Measurements from ENCODE around the gene OSTC.

OSTC gene

DNA sequence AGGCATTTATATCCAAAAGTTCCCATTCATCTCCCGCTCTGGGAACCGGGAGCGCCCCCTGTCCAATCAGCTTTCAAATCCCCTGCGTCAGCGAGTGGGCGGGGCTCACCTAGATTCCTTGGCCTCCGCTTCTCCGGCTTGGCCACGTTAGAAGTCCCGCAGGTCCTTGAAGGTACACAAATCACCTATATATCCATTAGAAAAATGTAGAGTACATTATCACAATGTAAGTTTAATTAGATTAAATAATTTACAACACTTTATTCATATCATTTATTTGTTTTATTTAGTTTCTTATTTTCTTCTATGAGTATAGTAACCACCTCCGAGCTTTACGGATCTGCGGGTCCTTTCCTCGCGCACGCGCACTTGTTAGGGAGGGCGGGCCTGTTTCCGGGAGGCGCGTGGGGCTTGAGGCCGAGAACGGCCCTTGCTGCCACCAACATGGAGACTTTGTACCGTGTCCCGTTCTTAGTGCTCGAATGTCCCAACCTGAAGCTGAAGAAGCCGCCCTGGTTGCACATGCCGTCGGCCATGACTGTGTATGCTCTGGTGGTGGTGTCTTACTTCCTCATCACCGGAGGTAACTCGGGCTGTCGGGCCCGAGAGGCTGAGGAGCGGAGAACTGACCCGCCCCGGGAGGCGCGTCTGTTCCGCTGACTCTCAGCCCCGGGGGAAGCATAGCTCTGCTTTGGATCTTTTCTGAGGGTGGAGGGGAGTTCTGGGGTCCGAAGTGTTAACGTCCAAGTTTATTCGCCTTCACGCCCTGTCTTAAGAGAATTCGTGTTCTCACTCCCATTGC is at the start of gene OSTC:
OSTC (plus strand) TSS at position 388 of the 802 bp plus-strand sequence; CDS start at position 445, 57 bp downstream.
- peak; percentile 96 for DNase-seq (ENCODE audit: low spot score)

- DNase-seq (ENCODE audit: low spot score), result no peak
Observed at GRCh38 chr4:108601106-108601505, 49.3 kb upstream of the OSTC start.

GRCh38 chr4:108601532-108601931 is 48.9 kb upstream of the OSTC start:
- no peak for DNase-seq (ENCODE audit: low spot score)

DNA sequence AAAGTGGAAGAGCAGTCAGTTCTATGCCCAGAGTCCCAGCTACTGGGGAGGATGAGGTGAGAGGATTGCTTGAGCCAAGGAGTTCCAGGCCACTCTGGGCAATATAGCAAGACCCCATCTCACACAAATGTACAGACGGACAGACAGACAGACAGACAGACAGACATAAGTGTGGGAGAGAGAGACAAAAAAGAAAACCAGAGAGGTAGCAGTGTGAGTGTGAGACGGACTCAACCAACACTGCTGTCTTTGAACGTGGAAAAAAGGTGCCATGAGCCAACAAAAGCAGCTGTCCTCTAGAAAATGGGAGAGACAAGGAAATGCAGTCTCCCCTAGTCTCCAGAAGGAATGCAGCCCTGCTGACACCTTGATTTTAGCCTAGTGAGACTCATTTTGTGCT is 48.2 kb upstream of the OSTC start:
- DNase-seq (ENCODE audit: low spot score), result no peak

DNA sequence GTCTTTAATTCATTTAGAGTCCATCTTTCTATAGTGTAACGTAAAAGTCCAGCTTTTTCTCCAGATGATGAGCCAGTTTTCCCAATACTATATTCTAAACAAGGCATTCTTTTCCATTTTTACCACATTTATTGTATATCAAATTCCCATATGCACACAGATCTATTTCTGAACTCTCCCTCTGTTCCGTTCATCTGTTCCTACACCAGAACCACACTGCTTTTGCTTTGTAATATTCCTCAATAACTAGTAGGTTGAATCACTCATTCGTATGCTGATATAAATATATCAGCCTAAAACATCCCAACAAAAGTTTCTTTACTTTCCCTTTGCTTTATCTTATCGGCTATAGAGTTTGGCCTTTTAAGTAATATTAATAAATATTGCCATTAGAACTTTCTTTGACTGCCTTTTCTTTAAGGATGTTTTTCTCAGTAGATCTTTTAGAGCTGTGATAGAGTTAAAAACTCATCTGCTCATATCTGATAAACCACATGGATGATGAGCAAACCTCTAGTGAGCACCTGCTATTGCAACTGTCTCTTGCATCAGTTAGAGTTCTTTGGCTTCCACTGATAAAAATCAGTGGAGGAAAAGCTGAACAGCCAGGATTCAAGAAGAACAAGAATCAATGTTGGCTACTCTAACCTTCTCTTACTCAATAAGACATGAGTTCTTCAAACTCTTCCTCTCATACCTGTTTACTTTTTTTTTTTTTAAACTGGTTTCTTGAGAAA is 43.2 kb upstream of the OSTC start:
- no peak for DNase-seq (ENCODE audit: low spot score)

GRCh38 chr4:108611365-108611764 is 39.0 kb upstream of the OSTC start:
- DNase-seq (ENCODE audit: low spot score), result no peak

DNA sequence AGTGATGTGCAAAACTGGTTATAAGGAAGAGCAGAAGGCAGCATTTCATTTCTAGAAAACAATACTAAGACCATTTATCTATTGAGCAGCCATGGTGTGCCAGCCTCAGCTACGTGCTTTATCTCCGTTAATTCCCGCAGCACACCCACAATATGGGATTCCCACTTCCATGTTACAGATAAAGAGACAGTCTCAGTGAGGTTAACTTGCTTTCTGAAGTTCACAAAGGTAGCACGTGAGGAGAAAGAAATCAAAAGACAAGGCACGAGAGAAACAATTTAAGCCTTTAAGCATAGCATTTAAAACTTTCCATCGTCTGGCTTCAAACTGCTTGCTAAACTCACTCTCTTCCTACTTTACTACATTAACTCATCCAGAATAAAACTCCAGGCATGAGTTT is 38.0 kb upstream of the OSTC start:
- DNase-seq (ENCODE audit: low spot score), result no peak

DNA sequence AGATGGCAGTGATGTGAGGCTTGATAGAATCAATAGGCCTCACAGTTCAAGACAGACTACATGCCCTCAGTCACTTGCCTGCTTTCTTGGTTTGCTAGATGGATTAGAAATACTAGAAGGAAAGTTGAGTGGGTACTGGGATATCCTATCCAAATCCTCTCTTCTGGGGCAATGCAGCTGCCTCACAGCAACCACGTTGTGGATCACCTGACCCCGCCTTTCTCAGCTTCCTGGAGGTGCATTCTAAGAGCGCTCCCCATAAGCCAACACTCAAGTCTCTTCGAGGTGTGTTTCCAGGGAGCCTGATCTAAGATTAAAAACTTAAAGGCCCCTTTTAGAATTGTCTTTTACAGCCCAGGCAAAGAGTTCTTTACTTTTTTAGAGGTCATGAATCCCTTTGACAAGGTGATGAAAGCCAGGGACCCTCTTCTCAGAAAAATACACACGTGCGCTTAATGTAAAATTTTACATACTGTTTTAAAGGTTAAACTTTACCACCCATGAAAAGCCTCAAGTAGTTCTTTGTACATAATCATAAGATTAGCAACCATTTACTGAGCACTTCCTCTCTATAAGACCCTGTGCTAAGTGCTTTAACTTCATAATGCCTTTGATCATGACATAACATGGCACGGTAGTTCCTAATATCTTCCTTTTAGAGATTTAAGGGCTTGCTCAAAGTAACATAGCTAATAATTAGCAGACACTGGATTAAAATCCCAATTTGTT is 30.9 kb upstream of the OSTC start:
- no peak for DNase-seq (ENCODE audit: low spot score)

- DNase-seq (ENCODE audit: low spot score), result peak; percentile 98
Observed at GRCh38 chr4:108620101-108620932, 30.1 kb upstream of the OSTC start, which contains the start of gene RPL34. RPL34 (plus strand) TSS chr4:108620576; CDS start chr4:108621960, 1,384 bp downstream.

DNA sequence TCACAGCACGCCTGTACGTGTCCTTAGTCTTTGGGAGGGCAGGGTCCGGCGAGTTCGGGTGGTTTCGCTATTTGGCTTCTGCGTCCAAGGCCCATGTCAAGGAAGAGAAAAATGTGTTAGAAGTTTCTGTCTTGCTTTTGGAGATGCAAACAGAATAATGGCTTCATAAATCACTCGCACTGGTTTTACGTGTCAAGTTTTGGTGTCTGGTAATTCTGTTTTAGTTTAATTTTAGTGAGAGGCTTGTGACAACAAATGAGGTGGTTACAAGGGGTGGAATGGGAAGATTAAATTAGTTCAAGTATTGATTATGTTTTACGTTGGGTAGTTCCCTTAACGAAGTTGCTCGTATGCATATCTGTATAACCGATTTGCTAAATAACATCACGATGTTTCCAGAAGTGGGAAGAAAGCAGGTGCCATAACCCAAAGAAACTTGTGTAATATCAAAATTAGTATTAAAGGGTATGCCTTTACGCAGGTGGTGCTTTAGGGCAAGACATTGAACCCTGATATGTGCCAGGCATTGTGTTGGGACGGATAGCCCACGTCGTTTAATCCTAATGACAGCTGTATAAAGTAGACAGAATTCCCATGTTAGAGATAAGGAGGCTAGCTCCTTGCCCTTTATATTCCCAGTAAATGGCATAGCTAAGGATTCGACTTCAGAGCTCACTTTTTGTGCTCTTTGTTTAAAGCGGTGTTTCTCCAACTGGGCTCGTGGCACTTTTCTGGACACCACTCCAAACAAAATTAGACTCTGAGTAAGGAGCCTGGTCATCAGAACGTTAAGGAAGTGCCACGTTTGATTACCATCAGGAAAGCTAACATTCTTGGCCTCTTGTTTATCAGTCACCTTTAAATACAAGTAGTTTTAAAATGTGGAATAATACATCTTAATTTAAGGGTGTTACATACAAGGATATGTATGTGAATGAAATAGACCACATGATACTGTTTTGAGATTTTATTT is 29.2 kb upstream of the OSTC start:
- peak; percentile 65 for DNase-seq (ENCODE audit: low spot score)

GRCh38 chr4:108622022-108622421 is 28.4 kb upstream of the OSTC start:
- peak; percentile 22 for DNase-seq (ENCODE audit: low spot score)

GRCh38 chr4:108622828-108623227 is 27.6 kb upstream of the OSTC start:
- DNase-seq (ENCODE audit: low spot score), result no peak

DNA sequence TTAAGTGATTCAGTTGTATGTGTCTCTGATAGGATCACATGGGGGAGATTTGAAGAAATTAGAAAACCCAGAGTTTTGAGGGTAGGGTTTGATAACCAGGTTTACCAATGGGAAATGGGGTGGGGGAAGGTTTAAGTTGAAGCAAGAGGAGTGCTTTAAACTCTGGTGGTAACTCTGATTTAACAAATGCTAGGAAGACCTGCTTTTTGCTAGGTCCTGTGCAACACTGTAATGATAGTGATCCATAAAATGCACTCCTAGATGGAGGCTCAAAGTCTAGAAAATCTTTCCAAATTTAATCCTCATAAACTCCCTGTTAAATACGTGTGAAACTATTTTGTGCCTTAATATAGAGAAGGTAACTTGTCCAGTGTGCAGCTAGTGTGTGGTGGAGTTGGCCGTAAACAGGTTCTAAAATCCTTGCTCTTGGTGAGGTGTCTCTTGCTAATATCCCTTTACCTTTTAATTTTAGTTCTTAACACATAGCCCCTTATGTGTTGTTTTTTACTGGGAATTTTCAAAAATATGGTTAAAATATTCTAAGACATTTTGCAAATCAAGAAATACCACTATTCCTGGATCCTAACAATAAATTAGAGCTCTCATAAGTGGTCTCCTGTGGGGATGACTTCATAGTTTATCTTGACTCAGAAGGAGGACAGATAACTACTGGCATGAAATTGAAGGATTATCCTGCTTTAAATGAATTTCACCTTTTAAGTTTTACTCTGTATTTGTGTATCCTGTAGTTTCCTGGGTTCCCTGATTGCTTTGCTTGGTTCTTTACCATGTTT is 25.9 kb upstream of the OSTC start:
- no peak for DNase-seq (ENCODE audit: low spot score)

- no peak for DNase-seq (ENCODE audit: low spot score)
Observed at GRCh38 chr4:108626056-108626455, 24.3 kb upstream of the OSTC start.

DNA sequence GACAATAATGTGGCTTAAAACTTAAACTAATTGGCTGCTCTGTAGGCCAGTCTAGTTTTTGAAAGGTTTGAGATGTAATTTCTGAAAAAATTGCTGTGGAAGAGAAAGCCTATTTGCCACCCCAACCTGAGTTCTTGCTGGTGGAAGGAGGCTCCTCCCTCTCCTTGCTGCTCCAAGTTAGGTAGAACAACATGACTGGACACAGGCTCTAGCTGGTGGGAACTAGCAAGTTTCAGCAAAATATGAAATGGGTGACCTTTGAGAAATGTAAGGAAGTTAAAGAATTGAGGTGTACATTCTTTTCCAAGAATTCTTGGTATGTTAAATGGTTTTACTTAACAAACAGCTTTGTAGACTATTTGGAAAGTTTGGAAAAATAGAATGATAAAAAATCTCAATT is 22.0 kb upstream of the OSTC start:
- no peak for DNase-seq (ENCODE audit: low spot score)

DNA sequence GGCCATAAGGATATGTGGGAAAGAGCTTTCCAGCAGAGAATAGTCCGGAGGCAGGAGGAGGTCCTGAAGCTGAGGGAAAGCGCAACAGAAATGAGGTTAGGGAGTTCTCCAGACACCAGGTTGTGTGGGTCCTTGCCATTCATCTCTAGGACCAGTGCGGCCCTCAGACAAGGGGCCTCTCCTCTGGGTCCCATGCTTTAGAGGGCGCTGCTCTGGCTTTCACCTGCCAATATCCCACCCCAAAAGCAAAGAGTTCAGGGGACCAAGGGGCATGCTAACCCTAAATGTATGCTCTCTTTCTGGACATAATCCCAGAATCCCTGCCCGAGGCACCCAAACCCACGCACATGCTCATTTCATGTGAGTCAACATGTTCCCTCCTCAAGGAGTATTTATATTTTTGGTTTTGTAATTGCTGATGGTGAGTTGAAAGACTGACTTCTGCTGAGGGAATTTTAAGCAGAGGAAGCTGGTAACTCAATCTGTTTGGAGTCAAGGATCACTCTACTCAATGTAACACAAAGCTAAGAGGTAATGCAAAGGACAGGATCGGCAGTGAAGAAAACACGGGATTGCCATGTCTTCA is 15.2 kb upstream of the OSTC start:
- DNase-seq (ENCODE audit: low spot score), result no peak

DNA sequence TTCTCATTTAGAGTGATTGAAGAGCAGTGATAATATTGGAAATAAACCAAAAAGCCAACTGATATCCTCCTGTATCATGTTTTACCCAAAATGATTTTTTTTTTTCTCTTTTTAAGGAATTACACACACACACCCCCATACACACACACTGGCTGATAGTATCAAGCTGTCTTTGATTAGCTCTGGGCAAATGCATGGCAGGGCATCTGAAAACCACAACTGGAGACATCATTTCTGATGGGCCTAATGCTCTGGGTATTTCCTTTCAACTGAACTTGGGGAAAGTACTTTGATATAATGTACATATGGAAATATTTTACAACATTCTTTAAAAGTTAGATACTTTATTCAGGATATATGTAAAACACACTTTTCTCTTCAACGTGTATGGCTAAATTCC is 14.2 kb upstream of the OSTC start:
- DNase-seq (ENCODE audit: low spot score), result no peak

DNA sequence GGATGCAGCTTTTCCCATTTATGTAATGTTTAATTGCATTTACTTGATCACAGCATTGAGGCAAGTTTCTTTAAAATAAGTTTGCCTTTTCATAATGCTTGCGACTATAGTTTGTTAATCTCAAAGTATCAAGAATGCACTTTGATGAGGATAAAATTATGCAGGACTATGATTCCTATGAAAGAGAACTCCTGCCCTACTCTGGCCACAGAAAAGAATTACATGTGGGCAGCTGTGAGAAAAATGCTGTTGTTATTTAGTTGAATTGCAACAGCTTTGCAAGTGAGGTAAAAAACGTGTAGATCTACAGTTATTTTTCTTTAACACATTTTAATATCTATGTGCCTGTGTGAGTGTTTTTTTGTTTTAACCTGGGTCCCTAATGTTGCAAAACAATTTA is 12.5 kb upstream of the OSTC start:
- no peak for DNase-seq (ENCODE audit: low spot score)

GRCh38 chr4:108644237-108644636 is 6.2 kb upstream of the OSTC start:
- DNase-seq (ENCODE audit: low spot score), result no peak

All from RKO (cell line).